GM18505 (cell line): ENCODE data around the gene CHMP6.

Source experiments
- ATAC-seq: cut with Tn5 transposase; IDR thresholded peaks from one replicate; pipeline ENCODE4 v1.9.1; 2021; ENCODE audit not compliant: unreplicated experiment
- POLR2A ChIP-seq: IDR thresholded peaks from 4 replicates; pipeline ENCODE4 v1.6.1; 2011; ENCODE audit warnings: borderline replicate concordance; ENCODE audit not compliant: insufficient read depth, insufficient read length; ENCODE audit errors: extremely low read depth

Gene CHMP6

DNA sequence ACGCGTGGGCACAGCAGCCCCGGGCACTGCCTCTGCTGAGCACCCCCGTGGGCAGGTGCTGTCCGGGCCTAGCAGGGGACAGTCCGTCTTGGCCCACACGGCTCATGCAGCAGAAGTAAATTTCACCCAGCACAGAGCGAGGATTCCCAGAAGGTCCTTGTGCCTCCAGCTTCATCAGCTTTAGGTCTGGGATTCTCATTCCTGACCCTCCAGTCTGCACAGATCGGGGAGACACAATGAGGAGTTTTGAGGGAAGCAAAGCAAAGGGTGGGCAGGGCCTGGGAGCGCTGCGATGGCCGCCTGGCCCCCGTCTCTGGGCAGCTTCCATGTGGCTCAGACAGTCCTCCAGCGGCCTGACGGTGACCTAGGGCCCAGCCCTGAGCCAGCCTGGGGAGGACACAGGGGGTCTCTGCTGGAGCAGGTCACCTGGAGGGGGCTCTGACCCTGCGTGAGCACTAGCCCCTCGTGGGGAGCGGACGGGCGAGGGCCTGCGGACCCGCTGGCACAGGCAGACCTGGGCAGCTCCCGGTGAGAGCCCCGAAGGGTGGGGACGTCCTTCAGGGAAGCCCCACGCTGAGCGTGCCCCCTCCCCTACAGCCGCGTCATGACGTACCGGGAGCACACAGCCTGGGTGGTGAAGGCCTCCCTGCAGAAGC lies 30.7 kb upstream of the CHMP6 start:
- ATAC-seq: no peak
- no peak for TF ChIP-seq POLR2A

DNA sequence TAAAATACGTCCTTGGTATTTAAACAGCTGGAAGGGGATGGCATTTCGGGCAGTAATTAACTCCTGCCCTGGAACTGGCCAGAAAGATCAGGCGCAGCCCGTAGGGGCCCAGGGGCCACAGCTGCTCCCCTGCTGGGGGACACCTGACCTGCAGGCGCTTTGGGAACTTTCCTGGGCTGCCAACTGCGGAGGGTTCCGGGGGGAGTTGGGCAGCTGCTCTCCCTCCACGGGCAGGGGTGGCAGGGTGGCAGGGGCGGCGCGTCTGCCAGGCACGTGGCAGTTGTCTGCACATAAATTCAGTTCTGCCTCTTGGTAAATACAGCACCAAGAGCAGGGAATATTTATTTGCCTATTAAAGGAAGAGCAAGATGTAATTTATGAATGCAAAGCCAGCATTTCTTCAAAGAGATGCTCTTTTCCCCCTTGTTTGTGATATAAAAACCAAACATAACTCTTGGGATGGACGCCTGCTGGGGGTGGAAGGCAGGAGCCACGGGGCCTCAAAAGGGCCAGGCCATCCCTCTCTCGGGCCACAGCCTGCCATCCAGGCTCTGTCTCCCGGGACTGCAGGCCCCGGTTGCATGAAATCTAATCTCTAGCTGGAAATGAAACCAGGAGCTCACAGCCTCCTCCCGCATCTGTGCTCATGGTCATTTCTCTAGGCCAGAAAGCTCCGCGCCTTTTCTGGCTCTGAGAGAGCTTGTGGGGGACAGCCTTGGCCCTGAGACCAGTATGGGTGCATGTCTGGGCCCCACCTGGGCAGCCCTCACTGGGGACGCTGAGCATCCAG lies 29.9 kb upstream of the CHMP6 start:
- no peak for ATAC-seq
- no peak for TF ChIP-seq POLR2A

DNA sequence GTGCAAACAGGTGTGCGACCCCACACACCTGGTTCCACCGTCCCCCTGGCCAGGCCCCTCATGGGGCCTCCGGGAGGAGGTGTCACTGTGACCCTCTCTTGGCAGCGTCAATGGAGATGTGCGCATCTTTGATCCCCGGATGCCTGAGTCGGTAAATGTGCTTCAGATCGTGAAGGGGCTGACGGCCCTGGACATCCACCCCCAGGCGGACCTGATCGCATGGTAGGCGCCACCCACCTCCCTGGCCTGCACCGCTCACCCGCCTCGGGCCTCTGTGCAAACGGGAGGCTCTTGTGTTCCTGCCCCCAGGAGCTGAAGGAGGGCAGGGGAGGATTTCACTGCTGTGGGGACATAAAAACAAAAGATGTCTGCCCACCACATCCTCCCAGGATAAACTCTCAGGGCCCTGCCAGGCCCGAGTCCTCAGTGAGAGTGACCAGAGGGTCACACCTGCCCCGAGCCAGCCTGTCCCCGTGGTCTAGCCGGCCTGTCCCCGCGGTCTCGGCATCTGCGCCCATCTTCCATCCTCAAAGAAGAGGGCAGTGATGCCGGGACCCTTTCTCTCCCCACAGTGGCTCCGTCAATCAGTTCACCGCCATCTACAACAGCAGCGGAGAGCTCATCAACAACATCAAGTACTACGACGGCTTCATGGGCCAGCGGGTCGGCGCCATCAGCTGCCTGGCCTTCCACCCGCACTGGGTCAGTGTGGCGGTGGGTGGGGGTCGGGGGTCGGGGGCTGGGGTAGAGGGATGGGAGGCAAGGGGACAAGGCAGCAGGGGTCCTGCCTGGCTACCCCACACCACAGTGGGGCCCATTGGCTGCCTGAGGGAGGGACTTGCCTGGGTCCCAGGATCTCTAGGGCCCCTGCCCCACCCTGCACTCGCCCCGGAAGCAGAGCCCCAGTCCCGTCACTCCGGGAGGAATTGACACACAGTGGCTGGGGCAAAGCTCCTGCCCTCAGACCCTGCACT lies 29.0 kb upstream of the CHMP6 start:
- no peak for ATAC-seq
- TF ChIP-seq POLR2A: no peak

DNA sequence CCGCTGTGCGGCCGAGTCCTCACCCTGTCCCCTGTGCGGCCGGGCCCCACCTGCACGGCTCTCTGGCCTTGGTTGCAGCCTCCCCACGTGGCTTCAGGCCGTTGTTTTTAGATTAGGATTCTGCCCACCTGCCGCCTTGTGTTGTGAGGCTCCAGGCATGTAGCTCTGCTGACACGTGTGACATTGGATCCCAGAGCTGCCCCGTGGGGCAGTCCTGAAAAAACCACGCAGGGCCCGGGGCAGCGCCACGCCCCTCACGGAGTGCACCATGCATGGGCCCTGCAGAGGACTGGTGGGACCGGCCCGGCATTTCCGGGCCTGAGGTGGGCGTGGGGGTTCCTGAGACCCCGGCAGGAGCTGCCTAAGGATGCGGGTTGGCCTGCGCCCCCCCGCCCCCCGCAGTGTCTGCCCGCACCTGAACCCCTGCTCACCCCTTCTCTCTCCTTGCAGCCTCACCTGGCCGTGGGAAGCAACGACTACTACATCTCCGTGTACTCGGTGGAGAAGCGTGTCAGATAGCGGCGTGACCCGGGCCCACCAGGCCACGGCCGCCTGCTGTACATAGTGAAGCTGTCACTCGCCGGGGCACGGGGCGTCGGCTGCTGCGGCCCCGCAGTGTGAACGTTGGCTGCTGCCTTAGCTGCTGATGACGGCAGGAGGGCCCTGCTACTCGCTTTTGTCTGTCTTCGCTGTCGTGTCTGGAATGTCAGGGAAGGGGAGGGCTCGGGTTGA lies 27.7 kb upstream of the CHMP6 start:
- no peak for ATAC-seq
- TF ChIP-seq POLR2A: no peak

DNA sequence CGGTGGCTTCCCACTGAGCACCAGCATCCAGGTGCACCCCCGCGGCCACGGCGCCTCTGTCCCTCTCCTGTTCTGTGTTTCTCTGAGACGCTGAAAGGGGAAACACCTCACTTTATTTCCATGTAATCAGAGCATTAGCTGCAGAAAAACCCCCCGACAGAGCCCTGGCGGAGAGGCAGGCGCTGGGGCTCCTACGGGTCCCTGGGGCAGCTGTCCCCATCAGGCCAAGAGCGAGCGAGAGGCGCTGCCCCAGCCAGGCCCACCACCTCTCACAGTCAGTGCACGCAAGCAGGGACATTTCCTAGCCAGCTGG lies 27.1 kb upstream of the CHMP6 start:
- no peak for TF ChIP-seq POLR2A
- no peak for ATAC-seq

DNA sequence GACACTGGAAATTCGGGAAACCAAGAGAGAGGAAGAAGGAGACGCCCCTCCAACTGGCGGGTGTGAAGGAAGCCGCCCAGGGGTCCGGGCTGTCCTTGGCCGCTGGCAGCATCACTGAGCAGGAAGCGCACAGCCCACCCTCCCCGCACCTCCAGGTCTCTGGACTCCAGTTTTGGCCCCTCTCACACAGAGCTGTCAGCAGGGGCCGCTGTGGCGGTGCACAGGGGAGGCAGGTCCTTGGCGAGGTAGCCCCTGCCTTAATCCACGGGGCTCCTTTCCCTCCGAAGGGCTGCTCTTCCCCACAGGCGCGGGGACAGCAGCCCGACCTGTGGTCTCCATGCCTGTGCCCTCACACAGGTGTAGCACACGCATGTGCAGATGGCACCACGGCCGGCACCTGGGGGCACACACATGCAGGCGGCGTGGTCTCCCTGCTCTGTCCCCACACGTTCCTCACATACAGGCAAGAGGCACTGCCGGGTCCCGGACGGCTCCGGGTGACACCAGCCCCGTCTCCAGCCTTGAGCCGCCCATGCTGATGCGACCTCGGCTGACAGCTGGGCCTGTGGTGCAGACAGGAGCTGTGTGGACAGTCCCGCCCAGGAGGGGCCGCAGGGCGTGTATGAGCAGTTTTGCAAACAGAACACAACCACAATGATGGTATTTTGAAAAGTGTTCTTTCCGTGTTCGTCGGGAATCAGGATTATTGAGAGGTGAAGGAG lies 26.6 kb upstream of the CHMP6 start:
- no peak for ATAC-seq
- no peak for TF ChIP-seq POLR2A

DNA sequence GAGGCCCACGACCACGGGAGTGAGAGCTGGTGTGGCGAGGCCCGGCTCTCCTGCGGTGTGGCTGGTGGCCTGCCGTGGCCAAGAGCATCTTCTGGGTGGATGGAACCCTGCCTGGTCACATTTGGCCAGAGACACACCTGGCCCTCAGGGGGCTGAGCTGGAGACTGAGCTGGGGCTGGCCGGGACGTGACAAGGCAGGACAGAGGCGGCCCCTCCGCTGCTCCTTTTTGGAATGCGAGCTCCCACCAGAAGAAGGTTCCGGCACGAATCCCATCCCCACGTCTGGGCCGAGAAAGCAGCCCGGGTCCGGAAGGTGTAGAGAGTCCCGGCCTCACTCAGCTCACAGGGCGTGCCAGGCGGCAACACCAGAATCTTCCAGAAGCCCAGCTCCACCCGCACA lies 26.0 kb upstream of the CHMP6 start:
- no peak for ATAC-seq

DNA sequence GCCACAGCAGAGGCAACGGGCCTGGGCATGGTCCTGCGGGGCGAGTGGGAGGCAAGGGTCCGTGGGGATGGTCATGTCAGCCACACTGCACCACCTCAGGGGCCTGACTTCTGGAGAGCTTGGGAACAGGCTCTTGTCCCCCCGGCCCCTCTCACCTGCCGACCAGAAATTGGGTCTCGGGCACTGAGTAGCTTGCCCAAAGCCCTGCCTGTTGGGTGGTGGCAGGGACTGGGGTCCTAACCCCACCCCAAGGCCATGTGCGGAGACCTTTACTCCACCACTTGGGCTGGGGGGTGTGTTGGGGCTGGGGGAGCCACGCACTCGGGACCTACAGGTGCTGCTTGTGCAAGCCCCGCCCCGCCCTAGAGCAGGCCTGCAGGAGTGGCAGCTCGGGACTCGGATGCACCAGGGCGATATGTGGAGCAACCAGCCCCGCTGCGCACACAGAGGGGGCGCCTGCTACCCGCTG lies 24.2 kb upstream of the CHMP6 start:
- ATAC-seq: no peak
- TF ChIP-seq POLR2A: no peak

More for the DNA sequence above, 26.0 kb upstream of the CHMP6 start:
- TF ChIP-seq POLR2A: no peak

DNA sequence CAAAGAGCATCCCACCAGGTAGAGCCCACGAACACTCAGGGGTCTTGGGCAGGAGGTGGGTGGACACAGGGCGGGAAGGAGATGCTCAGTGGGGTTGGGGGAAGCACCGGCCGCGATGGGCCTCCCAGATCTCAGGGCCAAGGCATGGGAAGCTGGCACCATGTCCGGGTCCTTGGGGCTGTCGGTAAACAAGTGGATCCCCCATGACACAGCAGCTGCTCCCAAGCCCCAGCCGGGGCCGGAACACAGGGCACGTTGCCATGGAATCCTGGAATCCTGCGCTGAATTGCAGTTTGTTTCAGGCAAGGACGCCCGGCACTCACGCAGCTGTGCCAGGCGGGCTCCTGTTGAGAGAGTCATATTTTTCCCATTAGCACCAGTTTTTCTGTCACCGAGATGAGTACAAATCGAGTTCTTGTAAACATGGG lies 23.0 kb upstream of the CHMP6 start:
- TF ChIP-seq POLR2A: no peak
- ATAC-seq: no peak

DNA sequence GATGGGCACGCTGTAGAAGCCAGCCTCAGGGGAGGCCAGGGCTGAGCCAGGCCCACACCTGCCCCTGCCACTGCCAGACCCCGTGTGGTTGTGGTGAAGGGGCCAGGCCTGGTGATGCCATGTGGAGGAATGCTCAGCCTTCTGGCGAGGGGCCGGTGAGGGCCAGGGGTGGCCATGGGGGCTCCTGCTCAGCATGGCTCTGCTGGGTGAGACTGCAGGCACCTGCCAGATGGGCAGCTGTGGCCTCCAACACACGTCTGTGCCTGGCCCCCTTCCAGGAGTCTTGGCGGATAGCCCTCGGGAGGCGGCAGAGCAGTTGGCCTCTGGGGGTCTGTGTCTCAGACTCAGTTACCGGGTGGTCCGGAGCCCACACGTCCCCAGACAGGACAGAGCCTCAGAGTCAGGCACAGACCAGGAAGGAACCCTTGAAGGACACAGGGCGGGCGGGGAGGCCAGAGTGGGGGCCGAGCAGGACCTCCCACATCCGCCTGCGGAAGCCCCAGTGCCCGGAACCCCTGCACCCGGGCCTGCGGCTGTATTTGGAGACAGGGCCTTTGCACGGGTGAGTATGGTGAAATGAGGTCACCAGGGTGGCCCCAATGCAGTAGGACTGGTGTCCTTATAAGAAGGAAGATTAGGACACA lies 22.5 kb upstream of the CHMP6 start:
- ATAC-seq: no peak
- no peak for TF ChIP-seq POLR2A

DNA sequence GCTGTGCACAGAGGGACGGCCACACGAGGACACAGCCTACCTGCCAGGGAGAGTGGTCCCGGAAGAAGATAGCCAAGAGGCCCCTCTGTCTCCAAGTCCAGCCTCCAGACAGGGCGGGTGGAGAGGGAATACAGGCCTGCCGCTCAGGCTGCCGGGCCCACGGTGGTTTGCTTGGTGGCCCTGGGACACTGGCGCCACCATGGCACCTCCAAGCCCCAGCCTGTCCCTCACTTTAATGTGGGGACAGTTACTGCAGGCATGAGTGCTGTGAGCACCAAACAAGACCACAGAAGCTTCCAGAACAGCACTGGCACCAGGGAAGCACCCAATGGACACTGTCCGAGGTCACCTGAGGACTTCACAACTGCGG lies 22.0 kb upstream of the CHMP6 start:
- no peak for ATAC-seq
- TF ChIP-seq POLR2A: no peak
